HL-60 (cell line): ENCODE results near the gene CEBPZOS.
A peak's percentile ranks its signal among the peaks of the same experiment; 100 is the strongest.

ENCODE experiments used
- DNase-seq, 2 experiments: peaks; one replicate each; pipeline ENCODE4 v3.0.0-alpha.2; 2010 to 2020; ENCODE audit warnings: low read depth in 1 of 2, low spot score in 1 of 2
- H3K27ac ChIP-seq: fragments of 250-450 bp; sonication (Bioruptor Pico); replicated peaks from 2 replicates; pipeline ENCODE4 v1.5.1; 2020; ENCODE audit warnings: mild to moderate bottlenecking, moderate library complexity
- H3K27me3 ChIP-seq: fragments of 250-450 bp; sonication (Bioruptor Pico); 2 replicates; pipeline ENCODE4 v1.5.1; 2021; ENCODE audit warnings: mild to moderate bottlenecking, moderate library complexity; ENCODE audit not compliant: insufficient read depth, poor library complexity, severe bottlenecking
- H3K4me3 ChIP-seq: replicated peaks from 2 replicates; pipeline ENCODE4 v1.5.1; 2011; ENCODE audit warnings: mild to moderate bottlenecking, control low read depth, low read length; ENCODE audit not compliant: insufficient read depth
- GABPA ChIP-seq: IDR thresholded peaks from 2 replicates; pipeline ENCODE4 v1.6.1; 2012; ENCODE audit warnings: low read depth
- POLR2AphosphoS5 ChIP-seq: IDR thresholded peaks from 2 replicates; pipeline ENCODE4 v1.6.1; 2012; ENCODE audit warnings: low read depth
- SPI1 ChIP-seq: IDR thresholded peaks from 2 replicates; pipeline ENCODE4 v1.6.1; 2012; ENCODE audit warnings: low read depth, mild to moderate bottlenecking, borderline replicate concordance
- TF ChIP-seq, protein P1 (sequence below): IDR thresholded peaks from 2 replicates; pipeline ENCODE4 v1.6.1; 2012; ENCODE audit warnings: low read depth; ENCODE audit not compliant: insufficient replicate concordance
- TF ChIP-seq, protein P2 (sequence below): IDR thresholded peaks from one replicate; pipeline ENCODE4 v1.5.1; 2011; ENCODE audit warnings: low read length, control low read depth, inconsistent platforms; ENCODE audit not compliant: insufficient read depth

Gene CEBPZOS

DNA sequence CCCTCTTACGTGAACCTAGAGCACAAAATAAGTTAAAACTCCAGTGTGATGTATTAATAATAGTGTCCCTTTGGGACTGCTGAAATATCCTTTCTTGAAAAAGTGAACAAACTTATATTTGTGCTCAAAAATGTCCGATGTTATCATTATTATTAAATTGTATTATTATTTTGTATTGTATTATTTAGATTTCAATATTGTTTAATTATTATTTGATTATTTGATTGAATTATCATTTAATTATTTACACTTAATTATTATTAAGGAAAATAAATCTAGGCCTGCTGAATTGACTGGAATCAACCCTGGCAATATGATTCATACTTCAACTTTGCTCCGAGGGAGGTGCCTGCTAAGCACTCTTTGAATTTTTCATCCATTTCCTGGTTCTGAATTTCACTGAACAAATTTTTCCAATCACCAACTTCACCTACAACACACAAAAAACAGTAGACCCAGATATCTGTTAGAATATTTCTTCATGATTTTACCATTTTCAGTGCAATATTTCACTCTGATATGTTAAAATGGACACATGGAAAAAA, 28.6 kb upstream of the CEBPZOS start:
- TF ChIP-seq, protein P1, sequence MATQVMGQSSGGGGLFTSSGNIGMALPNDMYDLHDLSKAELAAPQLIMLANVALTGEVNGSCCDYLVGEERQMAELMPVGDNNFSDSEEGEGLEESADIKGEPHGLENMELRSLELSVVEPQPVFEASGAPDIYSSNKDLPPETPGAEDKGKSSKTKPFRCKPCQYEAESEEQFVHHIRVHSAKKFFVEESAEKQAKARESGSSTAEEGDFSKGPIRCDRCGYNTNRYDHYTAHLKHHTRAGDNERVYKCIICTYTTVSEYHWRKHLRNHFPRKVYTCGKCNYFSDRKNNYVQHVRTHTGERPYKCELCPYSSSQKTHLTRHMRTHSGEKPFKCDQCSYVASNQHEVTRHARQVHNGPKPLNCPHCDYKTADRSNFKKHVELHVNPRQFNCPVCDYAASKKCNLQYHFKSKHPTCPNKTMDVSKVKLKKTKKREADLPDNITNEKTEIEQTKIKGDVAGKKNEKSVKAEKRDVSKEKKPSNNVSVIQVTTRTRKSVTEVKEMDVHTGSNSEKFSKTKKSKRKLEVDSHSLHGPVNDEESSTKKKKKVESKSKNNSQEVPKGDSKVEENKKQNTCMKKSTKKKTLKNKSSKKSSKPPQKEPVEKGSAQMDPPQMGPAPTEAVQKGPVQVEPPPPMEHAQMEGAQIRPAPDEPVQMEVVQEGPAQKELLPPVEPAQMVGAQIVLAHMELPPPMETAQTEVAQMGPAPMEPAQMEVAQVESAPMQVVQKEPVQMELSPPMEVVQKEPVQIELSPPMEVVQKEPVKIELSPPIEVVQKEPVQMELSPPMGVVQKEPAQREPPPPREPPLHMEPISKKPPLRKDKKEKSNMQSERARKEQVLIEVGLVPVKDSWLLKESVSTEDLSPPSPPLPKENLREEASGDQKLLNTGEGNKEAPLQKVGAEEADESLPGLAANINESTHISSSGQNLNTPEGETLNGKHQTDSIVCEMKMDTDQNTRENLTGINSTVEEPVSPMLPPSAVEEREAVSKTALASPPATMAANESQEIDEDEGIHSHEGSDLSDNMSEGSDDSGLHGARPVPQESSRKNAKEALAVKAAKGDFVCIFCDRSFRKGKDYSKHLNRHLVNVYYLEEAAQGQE = no peak
- TF ChIP-seq SPI1 (no peak), GABPA (no peak), POLR2AphosphoS5 (no peak)
- TF ChIP-seq, protein P2, sequence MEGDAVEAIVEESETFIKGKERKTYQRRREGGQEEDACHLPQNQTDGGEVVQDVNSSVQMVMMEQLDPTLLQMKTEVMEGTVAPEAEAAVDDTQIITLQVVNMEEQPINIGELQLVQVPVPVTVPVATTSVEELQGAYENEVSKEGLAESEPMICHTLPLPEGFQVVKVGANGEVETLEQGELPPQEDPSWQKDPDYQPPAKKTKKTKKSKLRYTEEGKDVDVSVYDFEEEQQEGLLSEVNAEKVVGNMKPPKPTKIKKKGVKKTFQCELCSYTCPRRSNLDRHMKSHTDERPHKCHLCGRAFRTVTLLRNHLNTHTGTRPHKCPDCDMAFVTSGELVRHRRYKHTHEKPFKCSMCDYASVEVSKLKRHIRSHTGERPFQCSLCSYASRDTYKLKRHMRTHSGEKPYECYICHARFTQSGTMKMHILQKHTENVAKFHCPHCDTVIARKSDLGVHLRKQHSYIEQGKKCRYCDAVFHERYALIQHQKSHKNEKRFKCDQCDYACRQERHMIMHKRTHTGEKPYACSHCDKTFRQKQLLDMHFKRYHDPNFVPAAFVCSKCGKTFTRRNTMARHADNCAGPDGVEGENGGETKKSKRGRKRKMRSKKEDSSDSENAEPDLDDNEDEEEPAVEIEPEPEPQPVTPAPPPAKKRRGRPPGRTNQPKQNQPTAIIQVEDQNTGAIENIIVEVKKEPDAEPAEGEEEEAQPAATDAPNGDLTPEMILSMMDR = no peak

DNA sequence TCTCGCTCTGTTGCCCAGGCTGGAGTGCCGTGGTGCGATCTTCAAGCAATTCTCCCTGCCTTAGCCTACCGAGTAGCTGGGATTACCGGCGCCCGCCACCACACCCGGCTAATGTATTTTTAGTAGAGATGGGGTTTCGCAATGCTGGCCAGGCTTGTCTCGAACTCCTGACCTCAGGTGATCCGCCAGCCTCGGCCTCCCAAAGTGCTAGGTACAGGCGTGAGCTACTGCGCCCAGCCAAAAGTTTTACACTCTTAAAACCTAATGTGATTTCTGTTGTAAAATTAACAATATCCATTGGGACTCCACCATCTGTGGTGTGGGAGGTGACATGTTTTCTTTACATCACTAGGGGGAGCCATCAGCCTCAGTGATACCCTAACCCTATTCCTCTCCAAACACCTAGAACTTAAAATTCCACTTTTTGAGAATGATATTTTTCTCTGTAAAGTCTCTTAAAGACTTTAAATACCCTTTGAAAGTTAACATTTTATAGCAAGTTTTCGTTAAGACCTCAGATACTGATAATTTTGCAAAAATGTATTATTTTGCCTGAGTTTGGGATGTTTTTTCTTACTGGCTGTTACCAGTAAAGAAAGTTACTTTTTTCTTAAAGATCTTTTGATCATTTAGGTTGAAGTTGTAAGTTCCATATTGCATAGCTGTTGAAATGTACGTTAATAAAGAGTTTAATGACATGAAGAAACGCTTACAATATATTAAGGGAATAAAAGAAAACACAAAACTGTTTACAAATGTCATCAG, 27.9 kb upstream of the CEBPZOS start:
- Histone ChIP-seq H3K27ac (no peak overlapping the region), H3K4me3 (no peak overlapping the region), H3K27me3 (no peaks in the 10 kb centered on the region)
- peak in 1 of 2 experiments; percentile 54 for DNase-seq
- TF ChIP-seq, protein P2 = peak; percentile 43
- TF ChIP-seq GABPA (no peak), POLR2AphosphoS5 (no peak)

More for the DNA sequence above, 28.6 kb upstream of the CEBPZOS start:
- no peak overlapping the region for H3K27ac ChIP-seq
- no peaks in the 10 kb centered on the region for H3K27me3 ChIP-seq
- no peak for DNase-seq
- H3K4me3 ChIP-seq = no peak overlapping the region

- Histone ChIP-seq H3K27ac (no peak overlapping the region), H3K27me3 (no peaks in the 10 kb centered on the region), H3K4me3 (no peak overlapping the region)
- DNase-seq = no peak
- no peak for TF ChIP-seq POLR2AphosphoS5
- no peak for TF ChIP-seq SPI1
- TF ChIP-seq, protein P1 = no peak
- TF ChIP-seq, protein P2 = no peak
- TF ChIP-seq GABPA = no peak
Observed at GRCh38 chr2:37171624-37171950, 24.7 kb upstream of the CEBPZOS start.

GRCh38 chr2:37173741-37174140, 22.6 kb upstream of the CEBPZOS start:
- H3K27ac ChIP-seq = no peak overlapping the region
- H3K27me3 ChIP-seq = no peaks in the 10 kb centered on the region
- H3K4me3 ChIP-seq = no peak overlapping the region
- DNase-seq = no peak
- TF ChIP-seq, protein P1 = no peak
- TF ChIP-seq POLR2AphosphoS5 = no peak
- TF ChIP-seq, protein P2 = no peak
- TF ChIP-seq SPI1 = no peak
- TF ChIP-seq GABPA = no peak
